Central memory CD8-positive, alpha-beta T cell (primary cell): ENCODE data around the gene CMIP.

Experiments used
- ATAC-seq: fragments of 150-1000 bp; cut with Tn5 transposase; replicated peaks from 2 replicates; pipeline ENCODE4 v1.10.0; 2022; ENCODE audit warnings: mild to moderate bottlenecking, moderate FRiP score, moderate number of reproducible peaks; ENCODE audit not compliant: poor library complexity, severe bottlenecking; ENCODE audit errors: extremely low read depth
- DNase-seq, 2 donors: peaks; one replicate each; pipeline ENCODE4 v3.0.0; 2021; ENCODE audit warnings: low spot score in 2 of 2
- H3K27ac Mint-ChIP-seq: one replicate; pipeline ENCODE4 v1.8.0; 2022; ENCODE audit warnings: low read depth, mild to moderate bottlenecking, moderate library complexity, mixed read lengths
- H3K27me3 Mint-ChIP-seq: one replicate; pipeline ENCODE4 v1.8.0; 2022; ENCODE audit warnings: mixed read lengths
- H3K36me3 Mint-ChIP-seq: one replicate; pipeline ENCODE4 v1.8.0; 2022; ENCODE audit warnings: mild to moderate bottlenecking, moderate library complexity, mixed read lengths; ENCODE audit not compliant: insufficient read depth
- H3K4me1 Mint-ChIP-seq: one replicate; pipeline ENCODE4 v1.8.0; 2022; ENCODE audit warnings: mixed read lengths
- H3K4me3 Mint-ChIP-seq: one replicate; pipeline ENCODE4 v1.8.0; 2022; ENCODE audit warnings: mild to moderate bottlenecking, moderate library complexity, mixed read lengths
- H3K9me3 Mint-ChIP-seq: one replicate; pipeline ENCODE4 v1.8.0; 2022; ENCODE audit warnings: mixed read lengths

Gene CMIP

GRCh38 chr16:81558077-81558443 lies 113.5 kb downstream of the CMIP start:
- peaks cover 9% of the 10 kb centered on the region for H3K36me3 Mint-ChIP-seq
- no peak overlapping the region for H3K4me3 Mint-ChIP-seq
- H3K27ac Mint-ChIP-seq, result no peak overlapping the region
- no peaks in the 10 kb centered on the region for H3K27me3 Mint-ChIP-seq
- H3K9me3 Mint-ChIP-seq, result no peaks in the 10 kb centered on the region
- DNase-seq (no peak), ATAC-seq (no peak)
- peaks cover 54% of the 10 kb centered on the region for H3K4me1 Mint-ChIP-seq

GRCh38 chr16:81558444-81559175 lies 114.0 kb downstream of the CMIP start:
- H3K9me3 Mint-ChIP-seq, result no peaks in the 10 kb centered on the region
- no peak overlapping the region for H3K27ac Mint-ChIP-seq
- no peaks in the 10 kb centered on the region for H3K27me3 Mint-ChIP-seq
- DNase-seq (no peak), ATAC-seq (no peak)
- no peak overlapping the region for H3K4me3 Mint-ChIP-seq
- H3K4me1 Mint-ChIP-seq, result peaks cover 54% of the 10 kb centered on the region
- H3K36me3 Mint-ChIP-seq, result peaks cover 12% of the 10 kb centered on the region

- H3K4me1 Mint-ChIP-seq, result peaks cover 50% of the 10 kb centered on the region
- H3K27ac Mint-ChIP-seq, result no peak overlapping the region
- H3K27me3 Mint-ChIP-seq, result no peaks in the 10 kb centered on the region
These were observed 116.5 kb downstream of the CMIP start for GRCh38 chr16:81560979-81561657.

GRCh38 chr16:81562174-81562849 lies 117.7 kb downstream of the CMIP start:
- Mint-ChIP-seq H3K9me3 (no peaks in the 10 kb centered on the region), H3K36me3 (peaks cover 12% of the 10 kb centered on the region), H3K4me1 (peaks cover 51% of the 10 kb centered on the region), H3K4me3 (no peak overlapping the region), H3K27ac (no peak overlapping the region), H3K27me3 (no peaks in the 10 kb centered on the region)
- DNase-seq (no peak), ATAC-seq (no peak)

More at GRCh38 chr16:81560979-81561657, 116.5 kb downstream of the CMIP start:
- no peak for ATAC-seq
- Mint-ChIP-seq H3K36me3 (peaks cover 12% of the 10 kb centered on the region), H3K9me3 (no peaks in the 10 kb centered on the region), H3K4me3 (no peak overlapping the region)
- no peak for DNase-seq

- H3K36me3 Mint-ChIP-seq, result peaks cover 14% of the 10 kb centered on the region
- DNase-seq (no peak), ATAC-seq (no peak)
- no peak overlapping the region for H3K27ac Mint-ChIP-seq
- H3K27me3 Mint-ChIP-seq, result no peaks in the 10 kb centered on the region
- H3K4me1 Mint-ChIP-seq, result peaks cover 53% of the 10 kb centered on the region
- H3K4me3 Mint-ChIP-seq, result no peak overlapping the region
- H3K9me3 Mint-ChIP-seq, result no peaks in the 10 kb centered on the region
These were observed 118.3 kb downstream of the CMIP start for GRCh38 chr16:81562926-81563325.

- peaks cover 63% of the 10 kb centered on the region for H3K4me1 Mint-ChIP-seq
- H3K4me3 Mint-ChIP-seq, result no peak overlapping the region
- peak overlapping the region; percentile 50 for H3K27ac Mint-ChIP-seq
- no peak for ATAC-seq
- no peaks in the 10 kb centered on the region for H3K9me3 Mint-ChIP-seq
- DNase-seq, result no peak
- peaks cover 12% of the 10 kb centered on the region for H3K36me3 Mint-ChIP-seq
- H3K27me3 Mint-ChIP-seq, result no peaks in the 10 kb centered on the region
These were observed 119.9 kb downstream of the CMIP start for GRCh38 chr16:81564421-81564911.

GRCh38 chr16:81565321-81566028 lies 120.9 kb downstream of the CMIP start:
- Mint-ChIP-seq H3K27ac (no peak overlapping the region), H3K36me3 (peaks cover 12% of the 10 kb centered on the region), H3K27me3 (no peaks in the 10 kb centered on the region), H3K9me3 (no peaks in the 10 kb centered on the region), H3K4me1 (peaks cover 68% of the 10 kb centered on the region), H3K4me3 (no peak overlapping the region)
- ATAC-seq, result no peak
- no peak for DNase-seq

- no peak overlapping the region for H3K4me3 Mint-ChIP-seq
- peaks cover 12% of the 10 kb centered on the region for H3K36me3 Mint-ChIP-seq
- peaks cover 62% of the 10 kb centered on the region for H3K4me1 Mint-ChIP-seq
- DNase-seq (no peak), ATAC-seq (no peak)
- no peaks in the 10 kb centered on the region for H3K27me3 Mint-ChIP-seq
- no peaks in the 10 kb centered on the region for H3K9me3 Mint-ChIP-seq
- no peak overlapping the region for H3K27ac Mint-ChIP-seq
These were observed 121.7 kb downstream of the CMIP start for GRCh38 chr16:81566086-81567007.

- ATAC-seq (no peak), DNase-seq (no peak)
- H3K4me1 Mint-ChIP-seq, result peaks cover 58% of the 10 kb centered on the region
- H3K4me3 Mint-ChIP-seq, result no peak overlapping the region
- no peak overlapping the region for H3K27ac Mint-ChIP-seq
- no peaks in the 10 kb centered on the region for H3K27me3 Mint-ChIP-seq
- H3K9me3 Mint-ChIP-seq, result no peaks in the 10 kb centered on the region
- peaks cover 14% of the 10 kb centered on the region for H3K36me3 Mint-ChIP-seq
These were observed 122.5 kb downstream of the CMIP start for GRCh38 chr16:81567087-81567486.

- peaks cover 14% of the 10 kb centered on the region for H3K36me3 Mint-ChIP-seq
- H3K4me3 Mint-ChIP-seq, result no peak overlapping the region
- DNase-seq, result no peak
- no peak for ATAC-seq
- H3K4me1 Mint-ChIP-seq, result peaks cover 56% of the 10 kb centered on the region
- H3K9me3 Mint-ChIP-seq, result no peaks in the 10 kb centered on the region
- H3K27ac Mint-ChIP-seq, result peak overlapping the region; percentile 86
- no peaks in the 10 kb centered on the region for H3K27me3 Mint-ChIP-seq
These were observed 123.6 kb downstream of the CMIP start for GRCh38 chr16:81567987-81568748.

- no peak for DNase-seq
- Mint-ChIP-seq H3K36me3 (peaks cover 11% of the 10 kb centered on the region), H3K4me3 (no peak overlapping the region), H3K4me1 (peaks cover 50% of the 10 kb centered on the region), H3K27ac (peak overlapping the region; percentile 86), H3K9me3 (no peaks in the 10 kb centered on the region), H3K27me3 (no peaks in the 10 kb centered on the region)
- ATAC-seq, result no peak
These were observed 124.1 kb downstream of the CMIP start for GRCh38 chr16:81568749-81569087.
